HCT116 (cell line): Measurements from ENCODE around the gene CNTNAP2. TPM values are rescaled to one million over a fixed set of nuclear protein-coding genes. Genes with fewer than 3 reads are reported as not detected.

Experiments used
- ATAC-seq: fragments of 200-7000 bp; cut with Tn5 transposase; 2 replicates; pipeline ENCODE4 v1.9.1; 2020; ENCODE audit warnings: mild to moderate bottlenecking, moderate library complexity
- BruUV-seq: library from RNA; stranded (reverse); fragments of 400-500 nt; replicated peaks from 2 replicates; lab custom pipeline; 2021; lab: Mats Ljungman, UMichigan
- CTCF ChIA-PET: fragments of 300-600 bp; sonication (Branson Sonifier 250); formaldehyde crosslinking; loops from one replicate; lab custom pipeline; 2021; ENCODE audit warnings: antibody characterized with exemption; lab: Charles Lee
- POLR2A ChIA-PET: fragments of 300-600, 350-600 bp; sonication (Branson Sonifier 250); formaldehyde crosslinking; loops from one replicate; lab custom pipeline; 2021; ENCODE audit warnings: antibody characterized with exemption; lab: Charles Lee
- RAD21 ChIA-PET, 2 experiments: fragments of 300-600 bp; sonication (Branson Sonifier 250); formaldehyde crosslinking; loops; one replicate each; lab custom pipeline; 2023; ENCODE audit warnings: low total read pairs in 2 of 2; ENCODE audit not compliant: uncharacterized antibody in 2 of 2, unreplicated experiment in 2 of 2, low non-redundant PET in 1 of 2; lab: Charles Lee
- DNase-seq: peaks from one replicate; pipeline ENCODE4 v3.0.0-alpha.2; 2010; ENCODE audit warnings: low read depth, low spot score
- H2AFZ ChIP-seq: fragments of 200-600 bp; shearing (Covaris generic), sonication (generic); 2 replicates; pipeline ENCODE4 v1.6.1; 2017; ENCODE audit warnings: low read depth, mixed run types, mixed read lengths, antibody characterized with exemption, low read length; ENCODE audit not compliant: poor library complexity, severe bottlenecking
- H3K27ac ChIP-seq: 2 replicates; pipeline ENCODE4 v1.5.1; 2012; ENCODE audit warnings: low read depth, low read length
- H3K27me3 ChIP-seq: fragments of 200-600 bp; sonication (generic); 2 replicates; pipeline ENCODE4 v1.6.1; 2016; ENCODE audit warnings: mixed run types, low read length, mixed read lengths; ENCODE audit not compliant: insufficient read depth
- H3K36me3 ChIP-seq, 2 experiments: fragments of 200-500 bp in 1 of 2; fragments of 200-600 bp in 1 of 2; sonication (Bioruptor generic) in 1 of 2; sonication (generic) in 1 of 2; 2 replicates each; pipeline versions ENCODE4 v1.5.1 to v1.6.1; 2014 to 2016; ENCODE audit warnings: low read length in 2 of 2, inconsistent platforms in 1 of 2, mixed read lengths in 1 of 2, mixed run types in 1 of 2; ENCODE audit not compliant: insufficient read depth in 2 of 2, control insufficient read depth in 1 of 2
- H3K4me1 ChIP-seq, 2 experiments: fragments of 200-600 bp in 1 of 2; sonication (generic) in 1 of 2; 2 replicates each; pipeline versions ENCODE4 v1.5.1 to v1.6.1; 2012 to 2017; ENCODE audit warnings: low read length in 2 of 2, inconsistent platforms in 1 of 2, mild to moderate bottlenecking in 1 of 2, mixed read lengths in 1 of 2, mixed run types in 1 of 2, moderate library complexity in 1 of 2; ENCODE audit not compliant: insufficient read depth in 2 of 2, control insufficient read depth in 1 of 2
- H3K4me2 ChIP-seq: fragments of 200-600 bp; sonication (generic); 2 replicates; pipeline ENCODE4 v1.6.1; 2017; ENCODE audit warnings: mixed run types, low read length, mixed read lengths
- H3K4me3 ChIP-seq, 2 experiments: fragments of 200-600 bp in 1 of 2; sonication (generic) in 1 of 2; replicated peaks in 1 of 2; 2 replicates each; pipeline ENCODE4 v1.5.1; 2011 to 2016; ENCODE audit warnings: low read length in 2 of 2, control low read depth in 1 of 2, low read depth in 1 of 2, mild to moderate bottlenecking in 1 of 2, mixed read lengths in 1 of 2, mixed run types in 1 of 2
- H3K79me2 ChIP-seq: fragments of 200-600 bp; sonication (generic); 2 replicates; pipeline ENCODE4 v1.6.1; 2017; ENCODE audit warnings: mild to moderate bottlenecking, mixed run types, low read length, moderate library complexity, mixed read lengths; ENCODE audit not compliant: insufficient read depth
- H3K9ac ChIP-seq: fragments of 200-600 bp; sonication (generic); 2 replicates; pipeline ENCODE4 v1.6.1; 2016; ENCODE audit warnings: low read length, mixed read lengths
- H3K9me2 ChIP-seq: fragments of 200-600 bp; sonication (generic), shearing (Covaris generic); 2 replicates; pipeline ENCODE4 v1.6.1; 2017; ENCODE audit warnings: mixed run types, mild to moderate bottlenecking, moderate library complexity; ENCODE audit not compliant: insufficient read depth
- H3K9me3 ChIP-seq, 2 experiments: fragments of 200-500 bp in 1 of 2; fragments of 200-600 bp in 1 of 2; sonication (Bioruptor generic) in 1 of 2; sonication (generic) in 1 of 2; 2 replicates each; pipeline ENCODE4 v1.6.1; 2014 to 2017; ENCODE audit warnings: low read length in 2 of 2, mixed read lengths in 2 of 2, inconsistent platforms in 1 of 2, low read depth in 1 of 2, mild to moderate bottlenecking in 1 of 2, mixed run types in 1 of 2, moderate library complexity in 1 of 2; ENCODE audit not compliant: control insufficient read depth in 1 of 2, insufficient read depth in 1 of 2
- H4K20me1 ChIP-seq: fragments of 200-600 bp; sonication (generic), shearing (Covaris generic); 2 replicates; pipeline ENCODE4 v1.6.1; 2017; ENCODE audit warnings: mixed run types, mild to moderate bottlenecking, moderate library complexity; ENCODE audit not compliant: insufficient read depth
- EGR1 ChIP-seq: IDR thresholded peaks from 2 replicates; pipeline ENCODE4 v1.6.1; 2012; ENCODE audit warnings: low read depth
- ELF1 ChIP-seq: IDR thresholded peaks from 2 replicates; pipeline ENCODE4 v1.6.1; 2012; ENCODE audit warnings: low read depth, borderline replicate concordance
- FOSL1 ChIP-seq: IDR thresholded peaks from 2 replicates; pipeline ENCODE4 v1.6.1; 2012; ENCODE audit warnings: low read depth
- SIN3A ChIP-seq: IDR thresholded peaks from 2 replicates; pipeline ENCODE4 v1.6.1; 2012; ENCODE audit warnings: low read depth
- SP1 ChIP-seq: IDR thresholded peaks from 2 replicates; pipeline ENCODE4 v1.6.1; 2012; ENCODE audit warnings: low read depth
- intact Hi-C: fragments of 100-400 bp; cut with micrococcal nuclease; formaldehyde crosslinking; loops from 2 replicates; pipeline ENCODE4 v1.10.0; 2022
- total RNA-seq: library from RNA; stranded (reverse); gene quantifications from one replicate; pipeline ENCODE4 v1.2.1, GENCODE V29; 2021; ENCODE audit not compliant: unreplicated experiment
- TF ChIP-seq, protein P1 (sequence below), 3 experiments: fragments of 200-600 bp in 1 of 3; sonication (generic) in 1 of 3; IDR thresholded peaks in 2 of 3; conservative IDR thresholded peaks in 1 of 3; 2 replicates each; pipeline ENCODE4 v1.5.1; 2012 to 2017; ENCODE audit warnings: low read depth in 2 of 3, low read length in 2 of 3, antibody characterized with exemption in 1 of 3, borderline replicate concordance in 1 of 3, control low read depth in 1 of 3, mild to moderate bottlenecking in 1 of 3, mixed read lengths in 1 of 3, mixed run types in 1 of 3, moderate library complexity in 1 of 3; ENCODE audit not compliant: insufficient read depth in 1 of 3
- TF ChIP-seq, protein P2 (sequence below): IDR thresholded peaks from 2 replicates; pipeline ENCODE4 v1.6.1; 2012; ENCODE audit warnings: low read depth

Gene CNTNAP2
- total RNA-seq, 1 experiment from 2014 or later, result 0.37 TPM

DNA sequence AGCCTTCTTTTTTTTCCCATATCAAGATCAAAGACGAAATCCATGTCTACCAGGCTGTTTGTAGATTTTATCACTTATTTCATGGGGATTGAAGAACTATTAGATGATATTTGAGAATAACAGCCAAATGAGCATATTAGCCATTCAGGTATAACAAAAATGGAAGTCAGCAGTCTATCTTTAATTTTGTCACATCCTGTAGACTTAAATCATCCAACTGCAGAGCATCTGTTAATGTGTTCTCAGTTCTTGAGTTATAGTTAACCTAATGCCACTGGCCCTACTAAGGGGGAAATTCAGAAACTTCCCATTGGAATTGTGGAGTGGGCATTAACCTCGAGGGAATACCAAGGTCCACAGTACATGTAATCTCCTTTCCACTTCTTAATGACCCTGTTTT, 380.1 kb downstream of the CNTNAP2 start:
- Histone ChIP-seq H3K9me3 (peaks cover 6 to 18% of the 10 kb centered on the region in 2 experiments; a peak in 2 of 4 replicates), H3K36me3 (no peaks in the 10 kb centered on the region), H3K9me2 (no peaks in the 10 kb centered on the region), H3K4me3 (no peak overlapping the region), H3K79me2 (no peaks in the 10 kb centered on the region), H4K20me1 (no peaks in the 10 kb centered on the region), H3K9ac (no peak overlapping the region), H3K27ac (no peak overlapping the region), H3K27me3 (no peaks in the 10 kb centered on the region), H3K4me2 (no peak overlapping the region), H2AFZ (no peak overlapping the region), H3K4me1 (no peaks in the 10 kb centered on the region)
- RAD21 ChIA-PET, result no interaction called here
- CTCF ChIA-PET, result no interaction called here
- BruUV-seq, result no TSS peak
- no peak for ATAC-seq
- TF ChIP-seq, protein P1, sequence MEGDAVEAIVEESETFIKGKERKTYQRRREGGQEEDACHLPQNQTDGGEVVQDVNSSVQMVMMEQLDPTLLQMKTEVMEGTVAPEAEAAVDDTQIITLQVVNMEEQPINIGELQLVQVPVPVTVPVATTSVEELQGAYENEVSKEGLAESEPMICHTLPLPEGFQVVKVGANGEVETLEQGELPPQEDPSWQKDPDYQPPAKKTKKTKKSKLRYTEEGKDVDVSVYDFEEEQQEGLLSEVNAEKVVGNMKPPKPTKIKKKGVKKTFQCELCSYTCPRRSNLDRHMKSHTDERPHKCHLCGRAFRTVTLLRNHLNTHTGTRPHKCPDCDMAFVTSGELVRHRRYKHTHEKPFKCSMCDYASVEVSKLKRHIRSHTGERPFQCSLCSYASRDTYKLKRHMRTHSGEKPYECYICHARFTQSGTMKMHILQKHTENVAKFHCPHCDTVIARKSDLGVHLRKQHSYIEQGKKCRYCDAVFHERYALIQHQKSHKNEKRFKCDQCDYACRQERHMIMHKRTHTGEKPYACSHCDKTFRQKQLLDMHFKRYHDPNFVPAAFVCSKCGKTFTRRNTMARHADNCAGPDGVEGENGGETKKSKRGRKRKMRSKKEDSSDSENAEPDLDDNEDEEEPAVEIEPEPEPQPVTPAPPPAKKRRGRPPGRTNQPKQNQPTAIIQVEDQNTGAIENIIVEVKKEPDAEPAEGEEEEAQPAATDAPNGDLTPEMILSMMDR (IDR thresholded peaks at IDR 0.05 in 2 of 3, conservative IDR thresholded peaks at IDR 0.05 in 1 of 3; ENCODE audit: borderline replicate concordance in 1 of 3, insufficient read depth in 1 of 3, low read depth in 2 of 3, low read length in 2 of 3), result no peak
- DNase-seq, result no peak
- intact Hi-C loops, result no loop called here
- POLR2A ChIA-PET, result no interaction called here

DNA sequence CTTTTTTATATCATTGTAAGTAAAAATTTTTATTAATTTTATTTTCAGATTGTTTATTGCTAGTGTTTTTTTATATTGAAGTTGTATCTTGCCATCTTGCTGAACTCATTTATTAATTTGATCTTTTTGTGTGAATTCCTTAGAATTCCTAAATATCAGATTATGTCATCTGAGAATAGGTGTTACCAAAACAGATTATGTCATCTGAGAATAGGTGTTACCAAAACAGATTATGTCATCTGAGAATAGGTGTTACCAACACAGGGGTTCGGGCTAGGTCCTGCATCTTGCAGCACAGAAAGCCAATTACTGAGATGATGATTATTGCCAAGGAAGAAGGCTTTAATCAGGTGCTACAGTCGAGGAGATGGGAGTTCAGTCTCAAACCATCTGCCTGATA, 383.4 kb downstream of the CNTNAP2 start:
- Histone ChIP-seq H3K4me1 (no peaks in the 10 kb centered on the region), H3K4me2 (no peak overlapping the region), H4K20me1 (no peaks in the 10 kb centered on the region), H3K4me3 (no peak overlapping the region), H3K9ac (no peak overlapping the region), H3K27ac (no peak overlapping the region), H3K79me2 (no peaks in the 10 kb centered on the region), H3K36me3 (no peaks in the 10 kb centered on the region), H3K27me3 (no peaks in the 10 kb centered on the region), H2AFZ (no peak overlapping the region), H3K9me3 (peaks cover 9 to 23% of the 10 kb centered on the region in 2 experiments; a peak in 2 of 4 replicates), H3K9me2 (no peaks in the 10 kb centered on the region)
- CTCF ChIA-PET, result no interaction called here
- RAD21 ChIA-PET, result no interaction called here
- ATAC-seq, result no peak
- no peak for TF ChIP-seq EGR1
- no peak for TF ChIP-seq SP1
- no peak for TF ChIP-seq SIN3A
- TF ChIP-seq, protein P1 (IDR thresholded peaks at IDR 0.05 in 2 of 3, conservative IDR thresholded peaks at IDR 0.05 in 1 of 3; ENCODE audit: borderline replicate concordance in 1 of 3, insufficient read depth in 1 of 3, low read depth in 2 of 3, low read length in 2 of 3), result no peak
- no peak for TF ChIP-seq ELF1
- TF ChIP-seq, protein P2, sequence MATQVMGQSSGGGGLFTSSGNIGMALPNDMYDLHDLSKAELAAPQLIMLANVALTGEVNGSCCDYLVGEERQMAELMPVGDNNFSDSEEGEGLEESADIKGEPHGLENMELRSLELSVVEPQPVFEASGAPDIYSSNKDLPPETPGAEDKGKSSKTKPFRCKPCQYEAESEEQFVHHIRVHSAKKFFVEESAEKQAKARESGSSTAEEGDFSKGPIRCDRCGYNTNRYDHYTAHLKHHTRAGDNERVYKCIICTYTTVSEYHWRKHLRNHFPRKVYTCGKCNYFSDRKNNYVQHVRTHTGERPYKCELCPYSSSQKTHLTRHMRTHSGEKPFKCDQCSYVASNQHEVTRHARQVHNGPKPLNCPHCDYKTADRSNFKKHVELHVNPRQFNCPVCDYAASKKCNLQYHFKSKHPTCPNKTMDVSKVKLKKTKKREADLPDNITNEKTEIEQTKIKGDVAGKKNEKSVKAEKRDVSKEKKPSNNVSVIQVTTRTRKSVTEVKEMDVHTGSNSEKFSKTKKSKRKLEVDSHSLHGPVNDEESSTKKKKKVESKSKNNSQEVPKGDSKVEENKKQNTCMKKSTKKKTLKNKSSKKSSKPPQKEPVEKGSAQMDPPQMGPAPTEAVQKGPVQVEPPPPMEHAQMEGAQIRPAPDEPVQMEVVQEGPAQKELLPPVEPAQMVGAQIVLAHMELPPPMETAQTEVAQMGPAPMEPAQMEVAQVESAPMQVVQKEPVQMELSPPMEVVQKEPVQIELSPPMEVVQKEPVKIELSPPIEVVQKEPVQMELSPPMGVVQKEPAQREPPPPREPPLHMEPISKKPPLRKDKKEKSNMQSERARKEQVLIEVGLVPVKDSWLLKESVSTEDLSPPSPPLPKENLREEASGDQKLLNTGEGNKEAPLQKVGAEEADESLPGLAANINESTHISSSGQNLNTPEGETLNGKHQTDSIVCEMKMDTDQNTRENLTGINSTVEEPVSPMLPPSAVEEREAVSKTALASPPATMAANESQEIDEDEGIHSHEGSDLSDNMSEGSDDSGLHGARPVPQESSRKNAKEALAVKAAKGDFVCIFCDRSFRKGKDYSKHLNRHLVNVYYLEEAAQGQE, result no peak
- no peak for TF ChIP-seq FOSL1
- BruUV-seq, result no TSS peak
- intact Hi-C loops, result no loop called here
- DNase-seq, result no peak
- POLR2A ChIA-PET, result no interaction called here
